Endothelial cell (in vitro differentiated cells): ENCODE data around the gene ANKRD37. TPM values are rescaled to one million over a fixed set of nuclear protein-coding genes. Genes with fewer than 3 reads are reported as not detected.

ENCODE experiments used
- DNase-seq: peaks from one replicate; pipeline ENCODE4 v3.0.0; 2021; ENCODE audit warnings: low spot score
- H3K27ac Mint-ChIP-seq: one replicate; pipeline ENCODE4 v1.8.0; 2021; ENCODE audit warnings: mixed read lengths, inconsistent platforms; ENCODE audit not compliant: unreplicated experiment
- H3K27me3 Mint-ChIP-seq: one replicate; pipeline ENCODE4 v1.8.0; 2021; ENCODE audit warnings: mild to moderate bottlenecking, moderate library complexity, mixed read lengths, inconsistent platforms; ENCODE audit not compliant: unreplicated experiment
- H3K36me3 Mint-ChIP-seq: one replicate; pipeline ENCODE4 v1.8.0; 2021; ENCODE audit warnings: mild to moderate bottlenecking, low read depth, mixed read lengths, inconsistent platforms; ENCODE audit not compliant: unreplicated experiment
- H3K4me1 Mint-ChIP-seq: one replicate; pipeline ENCODE4 v1.8.0; 2021; ENCODE audit warnings: mild to moderate bottlenecking, mixed read lengths, inconsistent platforms; ENCODE audit not compliant: unreplicated experiment
- H3K4me3 Mint-ChIP-seq: one replicate; pipeline ENCODE4 v1.8.0; 2021; ENCODE audit warnings: mild to moderate bottlenecking, mixed read lengths, inconsistent platforms; ENCODE audit not compliant: unreplicated experiment
- H3K9me3 Mint-ChIP-seq: one replicate; pipeline ENCODE4 v1.8.0; 2021; ENCODE audit warnings: mixed read lengths, inconsistent platforms; ENCODE audit not compliant: unreplicated experiment
- total RNA-seq: library from RNA; stranded (reverse); fragmentation: NEBNext Ultra II Directional; extraction: Animal tissue kit (Norgen Biotek cat#: 25700); gene quantifications from one replicate; pipeline ENCODE4 v1.2.1, GENCODE V29; 2021; ENCODE audit not compliant: unreplicated experiment
- TF ChIP-seq, protein P1 (sequence below): fragments of 200-600 bp; sonication (generic); IDR thresholded peaks from one replicate; pipeline ENCODE4 v1.5.0; 2021; ENCODE audit warnings: antibody characterized with exemption; ENCODE audit not compliant: unreplicated experiment

Gene ANKRD37
- total RNA-seq, 1 donor from 2014 or later = 2.6 TPM

DNA sequence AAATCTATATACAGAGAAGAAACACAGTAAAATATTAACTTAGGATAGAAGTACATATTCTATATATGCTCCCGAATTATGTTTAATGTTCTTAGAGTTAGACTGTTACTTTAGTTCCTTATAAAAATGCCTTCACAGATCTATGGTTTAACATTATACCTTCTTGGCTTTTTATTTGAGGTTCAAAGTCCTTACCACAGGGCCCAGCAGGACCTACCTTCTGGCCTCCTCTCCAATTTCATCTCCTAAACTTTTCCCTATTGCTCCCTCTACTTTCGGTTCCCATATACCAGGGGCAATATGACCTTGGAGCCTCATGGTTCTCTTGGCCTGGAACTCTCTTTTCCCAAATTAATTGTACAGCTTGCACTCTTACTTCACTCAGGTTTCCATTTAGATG lies 11.8 kb downstream of the ANKRD37 start:
- DNase-seq = no peak
- Mint-ChIP-seq H3K36me3 (peaks cover 24% of the 10 kb centered on the region), H3K4me3 (no peak overlapping the region), H3K27ac (no peak overlapping the region), H3K27me3 (peaks cover 2% of the 10 kb centered on the region), H3K4me1 (peaks cover 5% of the 10 kb centered on the region), H3K9me3 (no peaks in the 10 kb centered on the region)
- TF ChIP-seq, protein P1, sequence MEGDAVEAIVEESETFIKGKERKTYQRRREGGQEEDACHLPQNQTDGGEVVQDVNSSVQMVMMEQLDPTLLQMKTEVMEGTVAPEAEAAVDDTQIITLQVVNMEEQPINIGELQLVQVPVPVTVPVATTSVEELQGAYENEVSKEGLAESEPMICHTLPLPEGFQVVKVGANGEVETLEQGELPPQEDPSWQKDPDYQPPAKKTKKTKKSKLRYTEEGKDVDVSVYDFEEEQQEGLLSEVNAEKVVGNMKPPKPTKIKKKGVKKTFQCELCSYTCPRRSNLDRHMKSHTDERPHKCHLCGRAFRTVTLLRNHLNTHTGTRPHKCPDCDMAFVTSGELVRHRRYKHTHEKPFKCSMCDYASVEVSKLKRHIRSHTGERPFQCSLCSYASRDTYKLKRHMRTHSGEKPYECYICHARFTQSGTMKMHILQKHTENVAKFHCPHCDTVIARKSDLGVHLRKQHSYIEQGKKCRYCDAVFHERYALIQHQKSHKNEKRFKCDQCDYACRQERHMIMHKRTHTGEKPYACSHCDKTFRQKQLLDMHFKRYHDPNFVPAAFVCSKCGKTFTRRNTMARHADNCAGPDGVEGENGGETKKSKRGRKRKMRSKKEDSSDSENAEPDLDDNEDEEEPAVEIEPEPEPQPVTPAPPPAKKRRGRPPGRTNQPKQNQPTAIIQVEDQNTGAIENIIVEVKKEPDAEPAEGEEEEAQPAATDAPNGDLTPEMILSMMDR = no peak

DNA sequence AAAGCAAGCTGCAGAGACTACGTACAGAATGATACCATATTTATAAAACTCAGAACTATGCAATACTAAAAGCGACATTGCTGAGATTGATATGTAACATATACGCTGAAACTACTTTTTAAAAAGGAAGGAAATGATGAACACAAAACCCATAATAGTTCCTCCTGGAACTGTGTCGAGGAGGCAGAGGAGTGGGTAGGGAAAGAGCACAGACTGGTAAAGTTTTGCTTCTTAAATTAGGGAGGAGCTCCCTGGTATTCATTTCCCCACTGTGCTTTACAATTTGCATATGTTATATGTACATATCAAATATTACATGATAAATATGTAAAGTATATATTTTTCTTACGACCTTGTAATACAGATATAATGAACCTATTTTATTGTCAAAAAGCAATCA lies 15.2 kb downstream of the ANKRD37 start:
- TF ChIP-seq, protein P1 = no peak
- H3K27ac Mint-ChIP-seq = no peak overlapping the region
- H3K27me3 Mint-ChIP-seq = peaks cover 2% of the 10 kb centered on the region
- no peak overlapping the region for H3K4me3 Mint-ChIP-seq
- no peak for DNase-seq
- peaks cover 17% of the 10 kb centered on the region for H3K36me3 Mint-ChIP-seq
- H3K9me3 Mint-ChIP-seq = no peaks in the 10 kb centered on the region
- H3K4me1 Mint-ChIP-seq = peaks cover 5% of the 10 kb centered on the region

DNA sequence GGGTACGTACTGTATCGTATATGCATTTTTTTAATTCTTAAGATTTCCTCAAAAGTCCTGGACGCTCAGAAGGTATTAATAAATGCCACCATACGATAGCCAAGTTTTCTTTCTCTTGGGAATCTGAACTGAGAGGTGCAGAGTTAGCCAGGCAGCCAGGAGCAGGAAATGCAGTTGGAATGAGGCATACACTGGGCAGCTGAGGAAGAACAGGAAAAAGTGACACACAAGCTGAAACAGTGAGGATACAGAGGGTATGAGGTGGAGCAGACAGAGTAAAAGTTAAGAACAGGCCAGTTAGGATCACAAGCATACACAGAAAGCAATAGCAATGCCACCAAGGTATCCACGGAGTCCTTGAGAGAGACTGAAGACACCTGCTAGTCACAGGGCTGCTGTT lies 15.8 kb downstream of the ANKRD37 start:
- Mint-ChIP-seq H3K4me1 (peaks cover 5% of the 10 kb centered on the region), H3K9me3 (no peaks in the 10 kb centered on the region), H3K27me3 (peaks cover 2% of the 10 kb centered on the region), H3K27ac (peak overlapping the region; percentile 69), H3K36me3 (peaks cover 17% of the 10 kb centered on the region), H3K4me3 (no peak overlapping the region)
- no peak for DNase-seq
- TF ChIP-seq, protein P1 = no peak

DNA sequence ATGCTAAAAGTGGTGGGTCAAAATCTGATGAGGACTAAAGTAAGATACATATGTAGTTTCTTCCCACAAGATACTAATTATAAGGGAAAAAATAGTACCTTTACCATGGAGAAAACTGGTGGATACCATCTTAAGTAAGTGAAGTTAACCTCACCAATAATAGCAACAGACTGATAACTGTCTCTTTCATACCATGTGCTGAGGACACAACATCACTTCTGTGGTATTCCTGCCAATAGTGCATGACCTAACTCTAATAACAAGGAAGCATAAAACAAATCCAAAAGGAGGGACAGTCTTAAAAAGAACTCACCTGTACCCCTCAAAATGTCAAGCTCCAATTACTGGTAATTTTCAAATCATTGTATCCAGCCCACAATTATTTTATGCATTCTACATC lies 20.3 kb downstream of the ANKRD37 start:
- Mint-ChIP-seq H3K27me3 (no peaks in the 10 kb centered on the region), H3K27ac (no peak overlapping the region), H3K4me3 (no peak overlapping the region), H3K36me3 (peaks cover 8% of the 10 kb centered on the region), H3K9me3 (no peaks in the 10 kb centered on the region), H3K4me1 (peaks cover 5% of the 10 kb centered on the region)
- TF ChIP-seq, protein P1 = no peak
- no peak for DNase-seq

DNA sequence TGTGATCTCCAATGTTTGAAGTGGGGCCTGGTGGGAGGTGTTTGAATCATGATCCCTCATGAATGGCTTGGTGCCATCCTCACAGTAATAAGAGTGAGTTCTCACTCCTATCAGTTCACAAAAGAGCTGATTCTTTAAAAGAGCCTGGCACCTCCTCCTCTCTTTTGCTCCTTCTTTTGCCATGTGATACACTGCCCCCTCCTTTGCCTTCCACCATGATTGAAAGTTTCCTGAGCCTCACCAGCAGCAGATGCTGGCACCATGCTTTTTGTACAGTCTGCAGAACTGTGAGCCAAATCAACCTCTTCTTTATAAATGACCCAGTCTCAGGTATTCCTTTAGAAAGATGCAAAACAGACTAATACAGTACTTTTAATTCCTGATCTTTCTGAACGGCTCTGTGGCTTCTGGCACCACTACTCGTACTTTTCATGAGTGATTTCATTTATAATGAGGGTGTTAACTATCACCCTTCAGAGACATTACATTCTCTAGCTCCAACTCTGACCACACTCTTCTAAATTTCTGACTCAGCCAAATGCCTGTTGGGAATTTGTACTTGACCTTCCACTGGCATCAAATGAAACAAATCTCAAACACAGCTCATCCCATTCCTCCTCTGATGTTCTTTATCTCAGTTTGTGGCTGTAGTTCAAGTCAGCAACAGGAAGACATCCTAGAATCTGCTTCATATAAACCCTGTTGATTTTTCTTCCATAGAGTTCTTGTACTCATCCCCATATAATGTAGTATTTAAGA lies 24.9 kb downstream of the ANKRD37 start:
- peaks cover 8% of the 10 kb centered on the region for H3K27me3 Mint-ChIP-seq
- H3K36me3 Mint-ChIP-seq = peaks cover 11% of the 10 kb centered on the region
- DNase-seq = no peak
- H3K9me3 Mint-ChIP-seq = no peaks in the 10 kb centered on the region
- H3K4me3 Mint-ChIP-seq = no peak overlapping the region
- H3K27ac Mint-ChIP-seq = no peak overlapping the region
- TF ChIP-seq, protein P1 = no peak
- peaks cover 20% of the 10 kb centered on the region for H3K4me1 Mint-ChIP-seq
